Epithelial cell of esophagus (primary cell): Measurements from ENCODE around the gene CELF3.
A peak's percentile ranks its signal among the peaks of the same experiment; 100 is the strongest.
"Not testable (repeated sequence)": the region's sequence is repeated elsewhere in the genome, so short reads cannot be mapped to it uniquely, and the experiment has no call there.

ENCODE experiments used
- DNase-seq: peaks from one replicate; pipeline ENCODE4 v3.0.0; 2010; ENCODE audit warnings: low read depth
- H3K4me3 ChIP-seq: 2 replicates; pipeline ENCODE4 v1.5.1; 2011; ENCODE audit warnings: mild to moderate bottlenecking, low read length, control low read depth
- TF ChIP-seq, protein P1 (sequence below): IDR thresholded peaks from 2 replicates; pipeline ENCODE4 v1.5.1; 2011; ENCODE audit warnings: low read depth, mild to moderate bottlenecking, low read length, control low read depth, inconsistent platforms; ENCODE audit not compliant: insufficient read depth; ENCODE audit errors: missing control alignments

Gene CELF3

DNA sequence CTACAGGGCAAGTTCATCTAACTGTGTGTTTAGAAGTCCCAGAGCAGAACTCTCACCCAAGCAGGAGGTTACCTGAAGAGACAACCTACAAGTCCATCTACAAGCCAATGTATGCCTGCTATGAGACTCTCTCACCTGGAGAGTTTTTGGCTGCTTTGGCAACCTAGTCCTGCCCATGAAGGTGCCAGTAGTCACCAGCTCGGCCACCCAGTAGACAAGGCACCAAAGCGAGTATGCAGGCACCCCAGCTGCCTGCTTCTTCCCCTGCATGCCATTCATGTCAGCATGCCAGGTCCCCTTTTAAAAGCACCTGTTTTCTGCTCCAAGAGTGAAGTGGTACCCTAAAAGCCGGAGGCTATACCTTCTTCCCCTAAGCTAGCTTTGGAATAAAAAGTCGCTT, 24.9 kb upstream of the CELF3 start:
- H3K4me3 ChIP-seq, result no peak overlapping the region
- TF ChIP-seq, protein P1, sequence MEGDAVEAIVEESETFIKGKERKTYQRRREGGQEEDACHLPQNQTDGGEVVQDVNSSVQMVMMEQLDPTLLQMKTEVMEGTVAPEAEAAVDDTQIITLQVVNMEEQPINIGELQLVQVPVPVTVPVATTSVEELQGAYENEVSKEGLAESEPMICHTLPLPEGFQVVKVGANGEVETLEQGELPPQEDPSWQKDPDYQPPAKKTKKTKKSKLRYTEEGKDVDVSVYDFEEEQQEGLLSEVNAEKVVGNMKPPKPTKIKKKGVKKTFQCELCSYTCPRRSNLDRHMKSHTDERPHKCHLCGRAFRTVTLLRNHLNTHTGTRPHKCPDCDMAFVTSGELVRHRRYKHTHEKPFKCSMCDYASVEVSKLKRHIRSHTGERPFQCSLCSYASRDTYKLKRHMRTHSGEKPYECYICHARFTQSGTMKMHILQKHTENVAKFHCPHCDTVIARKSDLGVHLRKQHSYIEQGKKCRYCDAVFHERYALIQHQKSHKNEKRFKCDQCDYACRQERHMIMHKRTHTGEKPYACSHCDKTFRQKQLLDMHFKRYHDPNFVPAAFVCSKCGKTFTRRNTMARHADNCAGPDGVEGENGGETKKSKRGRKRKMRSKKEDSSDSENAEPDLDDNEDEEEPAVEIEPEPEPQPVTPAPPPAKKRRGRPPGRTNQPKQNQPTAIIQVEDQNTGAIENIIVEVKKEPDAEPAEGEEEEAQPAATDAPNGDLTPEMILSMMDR, result no peak
- no peak for DNase-seq

DNA sequence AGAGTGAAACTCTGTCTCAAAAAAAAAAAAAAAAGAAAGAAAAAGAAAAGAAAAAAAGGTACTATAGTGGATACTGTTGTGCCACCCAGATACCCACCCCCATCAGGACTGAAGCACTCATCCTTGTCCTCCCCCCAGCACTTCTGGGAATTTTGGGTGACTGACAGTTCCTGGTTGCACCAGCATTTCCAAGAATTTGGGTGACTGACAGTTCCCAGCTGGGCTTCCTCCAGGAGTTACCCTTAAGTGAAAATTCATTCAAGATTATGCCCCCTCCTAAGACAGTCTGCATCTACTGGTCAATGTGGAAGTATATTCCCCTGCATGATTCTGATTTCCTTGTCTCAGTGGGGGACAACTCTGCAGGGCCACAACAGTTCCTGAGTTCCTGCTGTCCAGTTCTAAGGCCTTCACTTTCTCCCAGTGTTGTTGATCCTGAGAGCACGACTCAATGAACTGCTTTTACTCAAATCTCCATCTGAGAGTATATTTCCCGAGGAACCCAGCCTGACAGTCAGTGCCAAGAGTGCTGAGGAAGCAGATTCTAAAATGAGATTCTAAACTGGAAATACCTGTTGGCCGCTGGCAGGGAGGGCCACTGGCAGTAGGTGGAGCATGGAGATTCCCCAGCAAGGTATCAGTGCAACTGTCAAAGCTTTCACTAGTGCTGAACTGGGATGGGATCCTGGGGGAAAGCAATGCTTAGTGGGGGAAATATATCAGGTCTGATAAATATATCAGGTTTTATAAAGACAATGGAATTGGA, 23.2 kb upstream of the CELF3 start:
- DNase-seq, result peak; percentile 87
- no peak overlapping the region for H3K4me3 ChIP-seq
- TF ChIP-seq, protein P1, result peak; percentile 39

DNA sequence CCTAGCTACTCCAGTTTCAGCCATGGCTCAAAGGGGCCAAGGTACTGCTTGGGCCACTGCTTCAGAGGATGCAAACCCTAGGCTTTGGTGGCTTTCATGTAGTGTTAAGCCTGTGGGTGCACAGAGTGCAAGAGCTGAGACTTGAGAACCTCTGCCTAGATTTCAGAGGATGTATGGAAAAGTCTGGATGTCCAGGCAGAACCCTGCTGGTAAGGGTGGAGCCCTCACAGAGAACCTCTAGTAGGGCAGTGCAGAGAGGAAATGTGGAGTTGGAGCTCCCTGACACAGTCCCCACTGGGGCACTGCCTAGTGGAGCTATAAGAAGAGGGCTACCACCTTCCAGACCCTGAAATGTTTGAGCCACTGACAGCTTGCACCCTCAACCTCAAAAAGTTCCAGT, 20.9 kb upstream of the CELF3 start:
- TF ChIP-seq, protein P1, result no peak
- DNase-seq, result no peak

DNA sequence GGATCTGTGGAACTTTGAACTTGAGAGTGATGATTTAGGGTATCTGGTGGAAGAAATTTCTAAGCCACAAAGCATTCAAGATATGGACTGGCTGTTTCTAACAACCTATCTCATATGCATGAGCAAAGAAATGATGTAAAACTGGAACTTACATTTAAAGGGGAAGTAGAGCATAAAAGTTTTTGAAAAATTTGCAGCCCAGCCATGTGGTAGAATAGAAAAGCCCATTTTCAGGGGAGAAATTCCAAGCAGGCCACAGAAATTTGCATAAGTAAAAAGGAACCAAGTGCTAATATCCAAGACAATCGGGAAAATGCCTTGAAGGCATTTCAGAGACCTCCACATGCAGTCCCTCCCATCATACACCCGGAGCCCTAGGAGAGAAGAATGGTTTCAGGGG, 20.4 kb upstream of the CELF3 start:
- TF ChIP-seq, protein P1, result no peak
- DNase-seq, result no peak
- H3K4me3 ChIP-seq, result no peak overlapping the region

More for the DNA sequence above, 20.9 kb upstream of the CELF3 start:
- H3K4me3 ChIP-seq, result no peak overlapping the region

DNA sequence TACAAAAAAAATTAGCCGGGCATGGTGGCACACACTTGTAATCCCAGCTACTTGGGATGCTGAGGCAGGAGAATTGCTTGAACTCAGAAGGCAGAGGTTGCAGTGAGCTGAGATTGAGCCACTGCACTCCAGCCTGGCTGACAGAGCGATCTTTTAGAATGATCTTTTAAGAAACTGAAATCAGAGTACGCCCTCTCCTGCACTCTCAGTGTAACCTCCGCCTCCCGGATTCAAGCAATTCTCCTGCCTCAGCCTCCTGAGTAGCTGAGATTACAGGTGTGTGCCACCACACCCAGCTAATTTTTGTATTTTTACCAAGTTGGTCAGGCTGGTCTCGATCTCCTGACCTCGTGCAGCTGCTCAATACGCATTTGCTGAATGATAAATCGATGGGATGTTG, 17.4 kb upstream of the CELF3 start:
- not testable (repeated sequence) for H3K4me3 ChIP-seq

DNA sequence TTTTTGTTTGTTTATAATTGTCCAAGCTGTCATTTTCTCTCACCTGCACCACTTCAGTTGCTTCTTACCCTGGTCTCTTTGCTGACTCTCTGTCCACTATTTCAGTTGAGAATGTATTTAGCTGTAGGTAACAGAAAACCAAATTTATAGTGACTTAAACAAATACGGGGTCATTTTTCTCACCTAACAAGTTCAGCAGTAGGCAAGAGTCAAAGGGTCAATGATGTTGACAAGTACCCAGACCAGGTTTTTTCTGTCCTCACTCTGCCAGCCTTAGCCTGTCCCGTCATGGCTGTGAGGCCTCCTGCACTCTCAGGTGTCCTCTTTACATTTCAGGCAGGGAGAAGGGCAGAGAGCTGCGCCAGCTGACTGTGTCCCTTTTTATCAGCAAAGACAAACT, 16.5 kb upstream of the CELF3 start:
- H3K4me3 ChIP-seq, result no peak overlapping the region
- TF ChIP-seq, protein P1, result no peak
- no peak for DNase-seq

More for the DNA sequence above, 17.4 kb upstream of the CELF3 start:
- DNase-seq, result not testable (repeated sequence)

DNA sequence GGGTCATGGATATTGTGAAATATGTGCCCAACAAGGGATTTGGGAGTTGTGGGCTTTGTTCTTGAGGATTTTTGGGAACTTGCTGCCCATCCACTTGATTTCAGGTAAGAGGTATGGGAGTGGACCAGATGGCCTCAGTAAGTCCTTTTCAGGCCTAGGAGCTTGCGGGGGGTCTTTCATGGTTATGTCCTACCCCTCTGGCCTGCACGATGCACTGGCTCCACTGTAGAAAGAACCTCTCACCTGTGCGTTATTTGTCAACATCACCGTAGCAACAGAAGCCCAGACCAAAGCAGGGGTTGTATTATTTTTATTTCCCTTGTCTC, 13.3 kb upstream of the CELF3 start:
- TF ChIP-seq, protein P1, result no peak
- no peak for DNase-seq
- no peak overlapping the region for H3K4me3 ChIP-seq
